NCI-H748 treated with DMSO at 0.1 percent for 48 hours (cell line): ENCODE measurements around the gene TP73.
"Not testable (repeated sequence)": the region's sequence is repeated elsewhere in the genome, so short reads cannot be mapped to it uniquely, and the experiment has no call there.

Experiments used
- DNase-seq: peaks from one replicate; lab custom pipeline; 2025; lab: John Stamatoyannopoulos, UW

The TP73 gene

GRCh38 chr1:3618881-3619671, 33.2 kb upstream of the TP73 start:
- peak; percentile 21 for DNase-seq

- DNase-seq: no peak
Observed at GRCh38 chr1:3620708-3621107, 31.6 kb upstream of the TP73 start.

GRCh38 chr1:3621151-3621671, 31.1 kb upstream of the TP73 start:
- not testable (repeated sequence) for DNase-seq

- DNase-seq: not testable (repeated sequence)
Observed at GRCh38 chr1:3622102-3622501, 30.2 kb upstream of the TP73 start.

- DNase-seq: no peak
Observed at GRCh38 chr1:3623441-3624199, 28.7 kb upstream of the TP73 start.

- DNase-seq: peak; percentile 80
Observed at GRCh38 chr1:3624200-3625136, 27.8 kb upstream of the TP73 start, which contains the start of gene TPRG1L. Gene TPRG1L (plus strand): TSS chr1:3625015. CDS start chr1:3625073, 58 bp downstream.

GRCh38 chr1:3625151-3625907, 27.0 kb upstream of the TP73 start:
- DNase-seq: no peak

- no peak for DNase-seq
Observed at GRCh38 chr1:3626025-3626424, 26.3 kb upstream of the TP73 start.

GRCh38 chr1:3627515-3628253, 24.6 kb upstream of the TP73 start:
- no peak for DNase-seq

- no peak for DNase-seq
Observed at GRCh38 chr1:3628445-3628844, 23.9 kb upstream of the TP73 start.

- no peak for DNase-seq
Observed at GRCh38 chr1:3629561-3630160, 22.7 kb upstream of the TP73 start.

GRCh38 chr1:3630161-3630611, 22.1 kb upstream of the TP73 start:
- DNase-seq: no peak

GRCh38 chr1:3630914-3631313, 21.4 kb upstream of the TP73 start:
- no peak for DNase-seq

- DNase-seq: no peak
Observed at GRCh38 chr1:3631320-3632260, 20.7 kb upstream of the TP73 start.

GRCh38 chr1:3632298-3632697, 20.0 kb upstream of the TP73 start:
- no peak for DNase-seq

GRCh38 chr1:3632716-3633343, 19.5 kb upstream of the TP73 start:
- no peak for DNase-seq

- DNase-seq: no peak
Observed at GRCh38 chr1:3633344-3634058, 18.8 kb upstream of the TP73 start.
